Myocyte (in vitro differentiated cells): ENCODE data around the gene RBM15. TPM values are rescaled to one million over a fixed set of nuclear protein-coding genes. Genes with fewer than 3 reads are reported as not detected.

Experiments
- DNase-seq: peaks from one replicate; pipeline ENCODE4 v3.0.0-alpha.2; 2012; ENCODE audit warnings: low read depth
- total RNA-seq: library from RNA; depleted of rRNA; stranded (reverse); fragments of >200 nt; gene quantifications from 2 replicates; pipeline ENCODE4 v1.2.3, GENCODE V29; 2014

RBM15 gene
- total RNA-seq, 1 donor from 2014 or later: 32.2 TPM

DNA sequence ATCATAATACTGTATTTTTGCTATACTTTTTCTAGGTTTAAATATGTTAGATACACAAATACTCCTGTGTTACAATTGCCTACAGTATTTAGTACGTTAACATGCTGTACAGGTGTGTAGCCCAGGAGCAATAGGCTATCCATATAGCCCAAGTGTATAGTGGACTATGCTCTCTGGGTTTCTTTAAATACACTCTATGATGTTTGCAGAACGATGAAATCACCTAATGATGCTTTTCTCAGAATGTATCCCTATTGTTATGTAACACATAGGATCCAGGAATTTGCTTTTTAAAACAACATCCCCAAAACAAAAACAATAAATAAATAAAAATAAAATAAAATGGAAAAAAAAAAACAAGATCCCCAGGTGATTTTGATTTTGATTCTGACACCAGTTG lies 18.1 kb upstream of the RBM15 start:
- DNase-seq: no peak

DNA sequence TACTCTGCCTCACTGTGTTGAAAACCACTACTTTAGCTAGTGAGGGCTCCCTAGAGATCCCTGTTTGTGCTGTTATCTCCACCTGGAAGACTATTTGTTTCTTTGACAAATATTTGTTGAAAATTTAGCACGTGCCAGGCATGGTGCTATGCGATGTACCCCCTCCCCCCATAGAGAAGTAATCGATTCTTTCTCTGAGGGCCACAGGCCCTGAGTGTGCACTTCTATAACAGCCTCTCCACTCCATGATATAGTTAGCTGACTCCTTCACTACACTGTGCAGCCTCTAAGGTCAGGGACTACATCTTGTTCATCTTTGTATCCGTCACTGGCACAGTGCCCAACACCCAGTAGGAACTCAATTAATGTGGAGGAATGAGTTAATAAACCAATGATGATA lies 17.3 kb upstream of the RBM15 start:
- DNase-seq: no peak

GRCh38 chr1:110324667-110325066 lies 14.5 kb upstream of the RBM15 start:
- no peak for DNase-seq

GRCh38 chr1:110326826-110327225 lies 12.4 kb upstream of the RBM15 start:
- no peak for DNase-seq

- no peak for DNase-seq
Measured at GRCh38 chr1:110328274-110328673, 10.9 kb upstream of the RBM15 start.

DNA sequence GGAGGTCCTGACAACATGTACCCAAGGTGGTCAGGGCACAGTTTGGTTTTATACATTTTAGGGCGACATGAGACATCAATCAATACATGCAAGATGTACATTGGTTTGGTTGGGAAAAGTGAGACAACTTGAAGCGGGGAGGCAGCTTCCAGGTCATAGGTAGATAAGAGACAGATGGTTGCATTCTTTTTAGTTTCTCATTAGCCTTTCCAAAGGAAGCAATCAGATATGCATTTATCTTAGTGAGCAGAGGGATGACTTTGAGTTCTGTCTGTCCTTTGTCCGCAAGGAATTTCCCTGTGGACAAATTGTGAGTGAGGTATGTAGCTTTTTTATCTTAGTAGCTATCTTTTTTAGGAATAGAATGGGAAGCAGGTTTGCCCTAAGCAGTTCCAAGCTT lies 10.5 kb upstream of the RBM15 start:
- DNase-seq: no peak

DNA sequence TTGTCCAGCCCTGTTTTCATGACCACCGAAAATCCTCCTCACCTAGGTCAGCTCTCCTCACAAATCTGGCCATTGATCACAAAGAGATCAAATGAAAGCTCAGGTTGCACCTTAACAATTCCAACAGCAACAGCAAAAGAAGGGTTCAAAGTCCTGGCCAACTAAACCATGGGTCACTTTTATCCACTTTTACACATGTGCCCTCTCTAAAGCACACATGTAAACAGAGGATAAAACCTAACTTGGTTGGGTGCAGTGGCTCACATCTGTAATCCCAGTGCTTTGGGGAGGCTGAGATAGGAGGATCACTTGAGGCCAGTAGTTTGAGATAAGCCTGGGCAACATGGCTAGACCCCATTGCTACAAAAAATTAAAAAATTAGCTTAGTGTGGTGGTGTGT lies 3.9 kb upstream of the RBM15 start:
- no peak for DNase-seq

DNA sequence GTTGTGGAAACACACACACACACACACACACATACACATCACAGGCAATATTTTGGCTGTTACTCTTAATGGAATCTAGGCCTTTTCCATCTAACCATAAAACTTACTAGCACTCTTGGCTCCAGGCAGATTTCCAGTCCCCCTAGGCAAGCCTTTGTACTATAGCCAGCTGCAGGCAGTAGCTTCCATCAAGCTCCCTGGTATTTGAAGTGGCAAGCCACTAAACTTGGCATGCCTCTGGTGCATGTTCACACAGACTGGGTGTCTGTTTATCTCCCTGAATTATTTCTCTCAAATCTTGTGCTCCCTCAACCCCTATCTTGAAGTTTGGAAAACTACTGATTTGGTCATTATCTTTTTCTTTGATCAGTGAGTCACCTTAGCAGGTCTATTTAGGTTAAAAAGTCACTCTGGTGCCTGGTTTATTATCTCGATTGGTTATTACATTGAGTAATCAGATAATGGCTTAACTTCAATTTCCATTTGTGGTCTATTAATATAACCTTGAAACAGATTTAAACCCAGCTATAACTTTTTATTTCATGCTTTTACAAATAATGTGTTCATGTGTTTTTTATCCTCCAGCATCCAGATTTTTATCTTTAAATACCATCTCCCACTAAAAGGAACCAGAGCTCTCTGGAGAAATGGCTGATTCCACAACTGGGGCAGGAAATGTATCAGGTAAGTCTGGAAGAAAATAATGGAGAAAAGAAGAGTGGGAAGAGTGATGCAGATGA lies 2.7 kb upstream of the RBM15 start:
- DNase-seq: peak; percentile 60

- peak; percentile 19 for DNase-seq
Measured at GRCh38 chr1:110337704-110338308, 1.4 kb upstream of the RBM15 start.

GRCh38 chr1:110338309-110338885 lies 780 bp upstream of the RBM15 start:
- DNase-seq: peak; percentile 91

- DNase-seq: peak; percentile 53
Measured at GRCh38 chr1:110339407-110340206, 430 bp downstream of the RBM15 start.

GRCh38 chr1:110340207-110340468 lies 961 bp downstream of the RBM15 start:
- no peak for DNase-seq

GRCh38 chr1:110341146-110341871 lies 2.1 kb downstream of the RBM15 start:
- DNase-seq: no peak

DNA sequence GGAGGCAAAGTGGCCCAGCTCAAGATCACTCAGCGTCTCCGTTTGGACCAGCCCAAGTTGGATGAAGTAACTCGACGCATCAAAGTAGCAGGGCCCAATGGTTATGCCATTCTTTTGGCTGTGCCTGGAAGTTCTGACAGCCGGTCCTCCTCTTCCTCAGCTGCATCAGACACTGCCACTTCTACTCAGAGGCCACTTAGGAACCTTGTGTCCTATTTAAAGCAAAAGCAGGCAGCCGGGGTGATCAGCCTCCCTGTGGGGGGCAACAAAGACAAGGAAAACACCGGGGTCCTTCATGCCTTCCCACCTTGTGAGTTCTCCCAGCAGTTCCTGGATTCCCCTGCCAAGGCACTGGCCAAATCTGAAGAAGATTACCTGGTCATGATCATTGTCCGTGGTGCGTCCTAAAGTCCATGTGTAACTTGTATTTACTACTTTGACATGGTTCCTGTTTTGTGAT lies 2.7 kb downstream of the RBM15 start:
- no peak for DNase-seq

GRCh38 chr1:110343249-110343648 lies 4.1 kb downstream of the RBM15 start:
- DNase-seq: no peak

DNA sequence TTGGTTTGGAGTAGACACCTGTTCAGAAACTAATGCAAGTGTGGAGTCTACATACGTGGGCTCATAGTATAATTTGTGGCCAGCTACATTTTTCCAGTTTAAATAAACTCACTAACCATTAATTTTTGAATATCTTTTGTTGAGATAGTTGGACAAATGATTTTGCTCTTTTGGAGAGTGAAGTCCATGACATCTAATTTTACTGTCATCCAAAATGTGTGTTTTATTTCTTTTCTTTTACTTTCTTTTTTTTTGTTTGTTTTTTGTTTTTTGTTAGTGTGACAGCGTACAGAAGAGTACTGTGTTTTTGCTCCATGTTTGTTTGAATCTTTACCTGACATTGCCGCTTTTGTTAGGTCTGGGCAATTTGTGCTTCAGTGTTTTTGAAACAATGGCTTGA lies 5.0 kb downstream of the RBM15 start:
- no peak for DNase-seq

DNA sequence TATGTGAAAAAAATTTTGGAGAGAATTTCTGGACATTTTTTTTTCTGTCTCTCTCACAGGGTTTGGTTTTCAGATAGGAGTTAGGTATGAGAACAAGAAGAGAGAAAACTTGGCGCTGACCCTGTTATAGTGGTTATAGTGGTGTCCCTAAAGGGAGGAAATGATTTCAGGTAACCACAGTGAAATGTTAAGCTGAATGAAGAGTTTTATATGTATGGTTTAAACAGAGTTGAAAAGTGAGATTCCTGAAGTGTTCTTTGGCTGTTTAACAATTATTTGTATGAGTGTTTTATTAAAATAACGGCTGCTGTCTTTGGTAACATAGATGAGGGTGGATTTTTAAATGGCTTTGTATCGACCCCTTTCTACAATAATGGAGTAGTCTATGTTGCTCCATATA lies 6.3 kb downstream of the RBM15 start:
- DNase-seq: no peak

DNA sequence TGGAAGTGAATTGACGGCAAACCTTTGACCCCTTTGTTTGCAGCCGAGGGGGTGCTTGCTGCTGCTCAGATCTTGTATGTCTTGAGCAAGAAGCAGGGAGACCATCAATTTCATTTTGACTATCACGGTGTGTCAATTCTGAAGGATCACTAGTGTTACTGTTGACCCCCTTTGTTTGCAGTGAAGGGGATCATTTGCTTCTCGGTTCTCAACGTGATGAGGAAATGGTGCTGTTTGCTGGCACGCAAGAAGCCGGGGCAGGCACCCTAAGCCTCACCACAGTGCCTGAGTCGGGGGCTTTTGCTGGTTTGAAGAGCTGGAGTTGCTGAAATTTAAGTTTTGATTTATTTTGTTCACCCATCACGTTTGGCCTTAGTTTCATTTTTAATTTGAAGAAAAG lies 7.5 kb downstream of the RBM15 start:
- DNase-seq: no peak

DNA sequence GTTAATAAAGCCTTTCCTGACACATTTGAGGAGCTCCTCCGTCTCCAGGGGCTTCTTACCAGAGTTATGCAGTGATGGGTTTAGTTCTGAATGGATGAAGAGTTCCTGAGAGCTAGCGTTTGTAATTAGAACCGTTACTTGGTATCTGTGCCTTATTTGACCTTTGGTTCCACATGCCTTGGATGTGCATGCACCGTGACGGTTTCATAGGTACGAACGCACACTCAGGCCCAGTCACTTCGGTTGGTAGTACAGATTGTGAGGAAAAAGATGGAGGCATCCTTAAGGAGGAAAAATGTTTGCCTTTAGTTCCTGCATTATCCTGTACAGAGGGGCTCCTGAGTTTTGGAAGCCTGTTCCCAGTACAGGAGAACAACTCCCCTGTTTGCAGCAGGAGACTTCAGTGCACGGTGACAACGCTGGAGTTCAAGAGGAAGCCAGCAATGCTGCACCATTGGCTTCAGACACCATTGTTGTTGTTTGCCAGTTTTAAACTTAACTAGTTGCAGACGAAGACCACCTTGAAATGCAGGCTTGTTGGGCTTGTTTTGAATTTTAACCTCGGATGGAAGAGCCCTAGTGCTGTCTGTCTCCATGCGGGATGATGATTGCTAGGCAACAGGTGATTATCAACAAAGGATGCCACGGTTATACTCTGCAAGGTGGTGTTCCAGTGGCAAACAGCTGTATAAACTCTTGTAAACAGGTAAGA lies 8.2 kb downstream of the RBM15 start:
- no peak for DNase-seq

DNA sequence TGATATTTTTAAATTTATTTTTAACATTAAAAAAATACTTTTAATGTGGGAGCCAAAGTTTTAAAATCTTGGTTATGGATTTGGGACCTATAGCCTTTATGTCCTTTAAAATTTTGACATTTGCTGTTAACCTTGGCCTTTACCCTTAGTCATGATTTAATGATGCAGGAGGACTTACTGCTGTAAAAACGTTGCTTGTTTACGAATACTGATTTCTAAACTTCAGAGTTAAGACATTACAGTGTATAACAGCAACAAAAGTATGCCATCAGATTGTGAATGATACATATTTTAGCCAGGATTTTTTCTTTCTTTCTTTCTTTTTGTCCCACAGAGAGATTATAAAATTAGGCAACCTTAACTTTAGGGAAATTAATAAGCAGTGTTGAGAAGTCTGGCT lies 8.9 kb downstream of the RBM15 start:
- DNase-seq: no peak

DNA sequence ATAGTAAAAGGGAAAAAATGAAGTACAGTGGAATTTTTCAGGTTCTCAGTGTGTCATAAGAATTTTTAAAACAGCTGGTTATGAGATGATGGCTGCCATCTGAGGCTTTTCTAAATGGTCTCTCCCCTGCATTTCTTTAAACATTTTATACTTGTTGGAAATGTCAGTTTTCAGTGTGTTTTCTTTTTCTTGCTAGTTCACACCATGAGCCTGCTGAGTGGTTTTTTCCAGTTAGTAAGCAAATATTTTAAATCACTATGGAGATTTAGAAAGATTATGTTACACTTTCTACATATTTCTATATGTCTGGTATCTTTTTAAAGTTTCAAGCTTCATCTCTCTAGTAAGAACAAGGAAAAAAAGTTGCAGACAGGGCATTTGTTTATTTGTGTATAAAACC lies 9.6 kb downstream of the RBM15 start:
- DNase-seq: peak; percentile 12
